ENCODE measurements around the gene DNPH1. TPM values are rescaled to one million over a fixed set of nuclear protein-coding genes. Genes with fewer than 3 reads are reported as not detected.

DNPH1 gene
- total and polyA plus RNA-seq, 4 donors: 32.0 to 135 (median 84.5) TPM

DNA sequence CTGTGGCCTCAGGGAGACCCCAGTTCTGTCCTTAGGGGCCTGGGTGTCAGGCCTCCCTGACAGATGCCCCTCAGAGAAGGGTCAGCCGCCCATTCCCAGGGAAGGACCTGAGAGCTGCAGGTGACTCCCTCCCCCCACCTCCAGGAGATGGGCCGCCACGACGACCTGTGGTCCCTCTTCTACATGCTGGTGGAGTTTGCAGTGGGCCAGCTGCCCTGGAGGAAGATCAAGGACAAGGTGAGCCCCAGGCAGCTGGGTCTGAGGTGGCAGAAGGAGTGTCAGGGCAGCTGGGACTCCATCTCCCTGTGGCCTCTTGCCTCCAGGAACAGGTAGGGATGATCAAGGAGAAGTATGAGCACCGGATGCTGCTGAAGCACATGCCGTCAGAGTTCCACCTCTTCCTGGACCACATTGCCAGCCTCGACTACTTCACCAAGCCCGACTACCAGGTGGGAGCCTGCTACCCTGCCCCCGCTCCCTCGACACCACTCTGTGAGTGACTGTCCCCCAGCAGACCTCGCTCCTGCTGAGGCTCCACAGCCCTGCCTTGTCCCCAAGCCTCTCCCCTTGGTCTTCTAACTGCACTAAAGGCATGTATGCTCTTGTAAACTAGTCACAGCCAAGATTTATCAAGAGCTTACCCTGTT lies 26.2 kb upstream of the DNPH1 start:
- peaks cover 0 to 13% (median 4%) of the 10 kb centered on the region in 3 donors for H3K27me3 ChIP-seq (ENCODE audit: control insufficient read depth in 3 of 3, insufficient read depth in 3 of 3, low read length in 2 of 3)

DNA sequence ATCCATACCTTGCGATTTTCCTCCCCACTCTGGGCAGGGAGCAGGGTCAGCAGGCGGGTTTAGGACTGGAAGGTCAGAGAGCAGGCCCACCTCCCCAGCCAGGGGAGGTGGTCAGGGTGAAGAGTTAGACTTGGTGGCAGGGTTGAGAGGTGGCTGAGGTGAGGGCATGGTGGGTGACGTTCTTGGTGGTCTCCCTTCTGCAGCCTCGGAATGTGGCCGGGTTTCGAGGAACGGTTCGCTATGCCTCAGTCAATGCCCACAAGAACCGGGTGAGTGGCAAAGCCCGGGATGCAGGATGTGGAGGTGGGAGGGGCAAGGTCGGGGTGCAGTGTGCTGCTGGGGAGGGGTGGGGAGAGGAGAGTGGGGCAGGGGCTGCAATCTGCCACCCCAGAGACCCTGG lies 25.6 kb upstream of the DNPH1 start:
- no peak overlapping the region for H3K4me3 ChIP-seq
- peaks cover 0 to 17% (median 7%) of the 10 kb centered on the region in 3 donors for H3K27me3 ChIP-seq (ENCODE audit: control insufficient read depth in 3 of 3, insufficient read depth in 3 of 3, low read length in 2 of 3)
- WGBS, 2 donors: 88% methylated on average over 11 of the region's 11 CpGs
- H3K9me3 ChIP-seq (ENCODE audit: control insufficient read depth in 4 of 4, insufficient read depth in 3 of 4, low read length in 3 of 4): no peaks in the 10 kb centered on the region
- TF ChIP-seq, protein P1, sequence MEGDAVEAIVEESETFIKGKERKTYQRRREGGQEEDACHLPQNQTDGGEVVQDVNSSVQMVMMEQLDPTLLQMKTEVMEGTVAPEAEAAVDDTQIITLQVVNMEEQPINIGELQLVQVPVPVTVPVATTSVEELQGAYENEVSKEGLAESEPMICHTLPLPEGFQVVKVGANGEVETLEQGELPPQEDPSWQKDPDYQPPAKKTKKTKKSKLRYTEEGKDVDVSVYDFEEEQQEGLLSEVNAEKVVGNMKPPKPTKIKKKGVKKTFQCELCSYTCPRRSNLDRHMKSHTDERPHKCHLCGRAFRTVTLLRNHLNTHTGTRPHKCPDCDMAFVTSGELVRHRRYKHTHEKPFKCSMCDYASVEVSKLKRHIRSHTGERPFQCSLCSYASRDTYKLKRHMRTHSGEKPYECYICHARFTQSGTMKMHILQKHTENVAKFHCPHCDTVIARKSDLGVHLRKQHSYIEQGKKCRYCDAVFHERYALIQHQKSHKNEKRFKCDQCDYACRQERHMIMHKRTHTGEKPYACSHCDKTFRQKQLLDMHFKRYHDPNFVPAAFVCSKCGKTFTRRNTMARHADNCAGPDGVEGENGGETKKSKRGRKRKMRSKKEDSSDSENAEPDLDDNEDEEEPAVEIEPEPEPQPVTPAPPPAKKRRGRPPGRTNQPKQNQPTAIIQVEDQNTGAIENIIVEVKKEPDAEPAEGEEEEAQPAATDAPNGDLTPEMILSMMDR (IDR thresholded peaks at IDR 0.05; ENCODE audit: control extremely low read depth, extremely low read depth): no peak
- H3K9ac ChIP-seq (ENCODE audit: insufficient read depth in 1 of 2, low read length in 2 of 2): no peak overlapping the region
- H3K27ac ChIP-seq (ENCODE audit: low read depth in 1 of 2, low read length in 1 of 2): no peak overlapping the region
- H3K36me3 ChIP-seq (ENCODE audit: control insufficient read depth in 4 of 4, insufficient read depth in 4 of 4, low read length in 4 of 4): no peaks in the 10 kb centered on the region
- peaks cover 0 to 12% (median 0%) of the 10 kb centered on the region in 5 donors for H3K4me1 ChIP-seq (ENCODE audit: control insufficient read depth in 5 of 5, insufficient read depth in 5 of 5, low read length in 5 of 5)
- DNase-seq: no peak
- ATAC-seq (ENCODE audit: insufficient read depth, low FRiP score): no peak

More for the DNA sequence above, 26.2 kb upstream of the DNPH1 start:
- no peak for ATAC-seq (ENCODE audit: insufficient read depth, low FRiP score)
- H3K9me3 ChIP-seq (ENCODE audit: control insufficient read depth in 4 of 4, insufficient read depth in 3 of 4, low read length in 3 of 4): no peaks in the 10 kb centered on the region
- H3K36me3 ChIP-seq (ENCODE audit: control insufficient read depth in 4 of 4, insufficient read depth in 4 of 4, low read length in 4 of 4): no peaks in the 10 kb centered on the region
- no peak for DNase-seq
- H3K4me1 ChIP-seq (ENCODE audit: control insufficient read depth in 5 of 5, insufficient read depth in 5 of 5, low read length in 5 of 5): peaks cover 0 to 12% (median 0%) of the 10 kb centered on the region in 5 donors
- TF ChIP-seq, protein P1 (IDR thresholded peaks at IDR 0.05; ENCODE audit: control extremely low read depth, extremely low read depth): no peak
- no peak overlapping the region for H3K4me3 ChIP-seq
- H3K9ac ChIP-seq (ENCODE audit: insufficient read depth in 1 of 2, low read length in 2 of 2): no peak overlapping the region
- H3K27ac ChIP-seq (ENCODE audit: low read depth in 1 of 2, low read length in 1 of 2): no peak overlapping the region
- WGBS, 2 donors: 81 to 88% methylated on average over 10 to 11 of the region's 11 CpGs

DNA sequence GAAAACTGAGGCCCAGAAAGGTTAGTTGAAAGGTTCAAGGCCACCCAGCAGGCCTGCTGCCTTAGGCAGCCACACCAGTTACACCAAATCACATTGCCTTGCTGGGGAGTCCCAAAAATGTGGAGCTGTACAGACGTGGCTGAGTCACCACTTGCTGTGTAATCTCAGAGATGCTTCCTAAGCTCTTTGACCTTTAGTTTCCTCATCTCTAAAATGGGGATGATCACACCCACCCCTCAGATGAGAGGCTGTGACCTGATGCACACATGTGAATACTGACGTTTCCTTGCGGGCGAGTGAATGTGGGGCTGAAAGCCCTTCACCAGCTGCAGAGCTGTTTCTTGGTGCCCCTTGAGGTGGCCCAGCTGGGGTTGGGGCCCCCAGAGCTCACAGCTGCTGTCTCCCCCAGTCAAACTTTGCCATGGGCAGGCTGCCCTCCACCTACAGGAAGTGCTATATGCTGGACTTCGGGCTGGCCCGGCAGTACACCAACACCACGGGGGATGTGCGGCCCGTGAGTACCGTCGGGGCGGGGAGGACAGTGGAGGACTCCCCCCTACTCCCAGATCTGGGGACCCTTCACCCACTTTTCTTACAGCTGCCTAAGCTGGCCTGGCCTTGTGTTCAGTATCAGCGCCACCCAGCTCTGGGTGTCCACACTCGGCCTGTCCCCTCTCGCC lies 25.0 kb upstream of the DNPH1 start:
- ATAC-seq (ENCODE audit: insufficient read depth, low FRiP score) (no peak), DNase-seq (no peak)
- no peak overlapping the region for H3K9ac ChIP-seq (ENCODE audit: insufficient read depth in 1 of 2, low read length in 2 of 2)
- H3K4me1 ChIP-seq (ENCODE audit: control insufficient read depth in 5 of 5, insufficient read depth in 5 of 5, low read length in 5 of 5): peaks cover 0 to 12% (median 0%) of the 10 kb centered on the region in 5 donors
- H3K27ac ChIP-seq (ENCODE audit: low read depth in 1 of 2, low read length in 1 of 2): no peak overlapping the region
- no peaks in the 10 kb centered on the region for H3K36me3 ChIP-seq (ENCODE audit: control insufficient read depth in 4 of 4, insufficient read depth in 4 of 4, low read length in 4 of 4)
- H3K9me3 ChIP-seq (ENCODE audit: control insufficient read depth in 4 of 4, insufficient read depth in 3 of 4, low read length in 3 of 4): no peaks in the 10 kb centered on the region
- H3K4me3 ChIP-seq: no peak overlapping the region
- WGBS, 2 donors: 91 to 92% methylated on average over 15 of the region's 15 CpGs
- TF ChIP-seq, protein P1 (IDR thresholded peaks at IDR 0.05; ENCODE audit: control extremely low read depth, extremely low read depth): no peak
- peaks cover 0 to 19% (median 9%) of the 10 kb centered on the region in 3 donors for H3K27me3 ChIP-seq (ENCODE audit: control insufficient read depth in 3 of 3, insufficient read depth in 3 of 3, low read length in 2 of 3)
